Osteoblast (primary cell): Measurements from ENCODE around the gene TMEM141. TPM values are rescaled to one million over a fixed set of nuclear protein-coding genes. Genes with fewer than 3 reads are reported as not detected.

Source experiments
- DNase-seq: peaks from one replicate; pipeline ENCODE4 v3.0.0; 2011; ENCODE audit warnings: low spot score, mixed read lengths; ENCODE audit not compliant: insufficient read length; ENCODE audit errors: missing footprints
- H2AFZ ChIP-seq: 2 replicates; pipeline ENCODE4 v1.6.0; 2011; ENCODE audit warnings: mild to moderate bottlenecking, low read length
- H3K27ac ChIP-seq: 2 replicates; pipeline ENCODE4 v1.5.1; 2011; ENCODE audit warnings: mild to moderate bottlenecking, low read depth, low read length, moderate library complexity
- H3K27me3 ChIP-seq: 2 replicates; pipeline ENCODE4 v1.6.0; 2012; ENCODE audit warnings: mild to moderate bottlenecking, control low read depth, inconsistent platforms, low read length, moderate library complexity; ENCODE audit not compliant: insufficient read depth
- H3K36me3 ChIP-seq: 2 replicates; pipeline ENCODE4 v1.5.1; 2011; ENCODE audit warnings: mild to moderate bottlenecking, low read length, control low read depth, moderate library complexity; ENCODE audit not compliant: insufficient read depth
- H3K4me1 ChIP-seq: 2 replicates; pipeline ENCODE4 v1.5.1; 2011; ENCODE audit warnings: mild to moderate bottlenecking, low read length, control low read depth, moderate library complexity; ENCODE audit not compliant: insufficient read depth
- H3K4me2 ChIP-seq: 2 replicates; pipeline ENCODE4 v1.6.0; 2011; ENCODE audit warnings: mild to moderate bottlenecking, low read length; ENCODE audit not compliant: insufficient read depth
- H3K4me3 ChIP-seq: fragments of 200-600 bp; sonication (generic); 3 replicates; pipeline ENCODE4 v1.5.1; 2012; ENCODE audit warnings: mild to moderate bottlenecking, low read length, inconsistent platforms; ENCODE audit not compliant: insufficient read depth
- H3K79me2 ChIP-seq: 2 replicates; pipeline ENCODE4 v1.6.0; 2012; ENCODE audit warnings: mild to moderate bottlenecking, low read length, control low read depth, inconsistent platforms; ENCODE audit not compliant: insufficient read depth
- H3K9me3 ChIP-seq: 2 replicates; pipeline ENCODE4 v1.5.1; 2011; ENCODE audit warnings: low read depth, low read length, control low read depth
- H4K20me1 ChIP-seq: 2 replicates; pipeline ENCODE4 v1.6.0; 2012; ENCODE audit warnings: mild to moderate bottlenecking, low read length, control low read depth; ENCODE audit not compliant: insufficient read depth
- CTCF ChIP-seq: IDR thresholded peaks from 2 replicates; pipeline ENCODE4 v1.5.1; 2011; ENCODE audit warnings: mild to moderate bottlenecking, low read depth, low read length, moderate library complexity; ENCODE audit errors: extremely low read depth
- total RNA-seq: library from RNA; depleted of rRNA; stranded (reverse); fragments of >200 nt; gene quantifications from 2 replicates; pipeline ENCODE4 v1.2.3, GENCODE V29; 2012

The TMEM141 gene
- total RNA-seq, 1 donor: 39.8 TPM

- no peak overlapping the region for H3K27ac ChIP-seq
- H3K27me3 ChIP-seq: peaks cover 37% of the 10 kb centered on the region
- H2AFZ ChIP-seq: no peak overlapping the region
- H3K4me3 ChIP-seq: no peak overlapping the region
- DNase-seq: no peak
- no peaks in the 10 kb centered on the region for H3K79me2 ChIP-seq
- no peaks in the 10 kb centered on the region for H3K36me3 ChIP-seq
- no peak for TF ChIP-seq CTCF
- H4K20me1 ChIP-seq: no peaks in the 10 kb centered on the region
- no peak overlapping the region for H3K4me2 ChIP-seq
- peaks cover 7% of the 10 kb centered on the region for H3K4me1 ChIP-seq
- H3K9me3 ChIP-seq: no peaks in the 10 kb centered on the region
Observed at GRCh38 chr9:136743639-136744211, 47.4 kb upstream of the TMEM141 start.

DNA sequence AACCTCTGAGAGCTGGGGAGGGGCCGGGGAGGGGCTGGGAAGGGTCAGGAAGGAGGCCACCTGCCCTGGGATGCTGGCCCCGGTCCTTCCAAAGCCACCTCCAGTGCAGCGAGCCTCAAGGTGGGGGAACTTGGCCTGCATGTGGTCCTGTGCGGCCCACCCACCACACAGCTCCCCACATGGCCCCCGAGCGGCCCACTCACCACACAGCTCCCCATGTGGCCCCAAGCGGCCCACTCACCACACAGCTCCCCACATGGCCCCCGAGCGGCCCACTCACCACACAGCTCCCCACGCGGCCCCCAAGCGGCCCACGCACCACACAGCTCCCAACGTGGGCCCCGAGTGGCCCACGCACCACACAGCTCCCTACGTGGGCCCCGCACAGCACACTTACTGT is 46.4 kb upstream of the TMEM141 start:
- H3K4me2 ChIP-seq: no peak overlapping the region
- no peak overlapping the region for H3K4me3 ChIP-seq
- peaks cover 7% of the 10 kb centered on the region for H3K4me1 ChIP-seq
- no peak overlapping the region for H3K27ac ChIP-seq
- H3K9me3 ChIP-seq: no peaks in the 10 kb centered on the region
- no peaks in the 10 kb centered on the region for H4K20me1 ChIP-seq
- H3K79me2 ChIP-seq: no peaks in the 10 kb centered on the region
- no peak for DNase-seq
- H3K36me3 ChIP-seq: no peaks in the 10 kb centered on the region
- H3K27me3 ChIP-seq: peaks cover 33% of the 10 kb centered on the region
- TF ChIP-seq CTCF: no peak
- H2AFZ ChIP-seq: no peak overlapping the region

DNA sequence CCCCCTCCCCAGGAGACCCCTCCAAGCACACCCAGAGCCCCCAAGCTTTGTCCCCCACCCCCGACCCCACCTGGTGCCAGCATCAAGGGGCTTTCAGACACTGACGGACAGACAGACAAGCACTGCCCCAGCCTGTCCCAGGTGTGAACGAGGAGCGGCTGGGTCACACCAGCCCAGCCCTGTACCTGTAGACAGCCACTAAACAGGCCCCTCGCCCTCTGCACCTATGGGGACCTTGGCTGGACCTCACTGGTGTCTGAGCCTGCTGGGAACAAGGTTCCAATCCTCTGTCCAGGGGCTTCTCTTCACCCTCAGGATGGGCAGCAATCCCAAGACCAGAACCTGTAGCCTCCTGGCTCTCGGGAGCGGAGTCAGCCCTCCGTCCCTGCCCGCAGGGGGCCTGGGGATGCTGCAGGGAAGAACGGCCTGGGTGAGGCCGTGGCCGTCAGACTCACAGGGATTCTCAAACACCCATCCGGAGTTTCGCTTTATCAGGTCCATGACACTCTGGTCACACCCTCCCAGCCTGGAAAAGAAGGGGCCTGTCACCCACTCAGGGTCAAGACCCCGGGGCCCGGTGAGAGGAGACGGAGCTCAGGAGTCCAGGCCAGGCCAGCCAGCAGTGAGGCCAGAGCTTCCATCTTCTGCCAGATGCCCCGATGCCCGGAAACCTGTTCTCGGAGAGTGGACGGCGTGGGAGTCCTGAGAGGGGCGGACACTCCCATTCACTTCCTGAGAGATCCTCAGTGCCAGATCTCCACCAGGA is 45.6 kb upstream of the TMEM141 start:
- Histone ChIP-seq H4K20me1 (no peaks in the 10 kb centered on the region), H3K9me3 (no peaks in the 10 kb centered on the region), H3K4me2 (no peak overlapping the region), H3K4me3 (no peak overlapping the region), H3K27ac (no peak overlapping the region), H3K27me3 (peaks cover 28% of the 10 kb centered on the region), H2AFZ (no peak overlapping the region), H3K36me3 (no peaks in the 10 kb centered on the region), H3K79me2 (no peaks in the 10 kb centered on the region), H3K4me1 (peaks cover 7% of the 10 kb centered on the region)
- no peak for TF ChIP-seq CTCF
- no peak for DNase-seq

DNA sequence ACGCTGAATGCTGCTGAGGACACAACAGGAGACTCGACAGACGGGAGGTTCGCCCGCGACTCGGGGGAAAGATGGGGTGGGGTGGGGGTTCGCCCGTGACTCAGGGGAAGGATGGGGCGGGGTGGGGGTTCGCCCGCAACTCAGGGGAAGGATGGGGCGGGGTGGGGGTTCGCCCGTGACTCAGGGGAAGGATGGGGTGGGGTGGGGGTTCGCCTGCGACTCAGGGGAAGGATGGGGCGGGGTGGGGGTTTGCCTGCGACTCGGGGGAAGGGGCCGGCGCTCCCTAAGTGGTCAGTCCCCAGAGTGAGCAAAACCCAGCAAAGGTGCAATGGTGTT is 45.0 kb upstream of the TMEM141 start:
- Histone ChIP-seq H3K4me3 (no peak overlapping the region), H4K20me1 (no peaks in the 10 kb centered on the region), H3K79me2 (no peaks in the 10 kb centered on the region), H3K27ac (no peak overlapping the region), H3K4me2 (no peak overlapping the region), H2AFZ (no peak overlapping the region), H3K4me1 (peaks cover 5% of the 10 kb centered on the region), H3K36me3 (no peaks in the 10 kb centered on the region), H3K27me3 (peaks cover 22% of the 10 kb centered on the region), H3K9me3 (no peaks in the 10 kb centered on the region)
- DNase-seq: no peak
- no peak for TF ChIP-seq CTCF
